Omental fat pad (tissue), 4 donors: ENCODE measurements around the gene AMER3. TPM values are rescaled to one million over a fixed set of nuclear protein-coding genes. Genes with fewer than 3 reads are reported as not detected.
A peak's percentile ranks its signal among the peaks of the same experiment; 100 is the strongest.

Experiments
- ATAC-seq: fragments of 150-250 bp; one replicate; pipeline ENCODE4 v1.9.1; 2016; ENCODE audit warnings: mild to moderate bottlenecking, moderate library complexity; ENCODE audit not compliant: low FRiP score
- DNase-seq: peaks from one replicate; pipeline ENCODE4 v3.0.0-alpha.2; 2019; ENCODE audit warnings: low spot score
- total RNA-seq, 4 donors: library from RNA; depleted of rRNA; stranded (reverse); fragments of >200 nt; gene quantifications; one replicate each; pipeline ENCODE4 v1.1.0, GENCODE V29; 2016
- TF ChIP-seq, protein P1 (sequence below), 3 donors: fragments of 450-650 bp; IDR thresholded peaks; one replicate each; pipeline ENCODE4 v1.5.1; 2016 to 2017; ENCODE audit warnings: antibody characterized with exemption in 3 of 3, mild to moderate bottlenecking in 3 of 3, moderate library complexity in 2 of 3

Gene AMER3
- total RNA-seq, 4 donors from 2014 or later = not detected

DNA sequence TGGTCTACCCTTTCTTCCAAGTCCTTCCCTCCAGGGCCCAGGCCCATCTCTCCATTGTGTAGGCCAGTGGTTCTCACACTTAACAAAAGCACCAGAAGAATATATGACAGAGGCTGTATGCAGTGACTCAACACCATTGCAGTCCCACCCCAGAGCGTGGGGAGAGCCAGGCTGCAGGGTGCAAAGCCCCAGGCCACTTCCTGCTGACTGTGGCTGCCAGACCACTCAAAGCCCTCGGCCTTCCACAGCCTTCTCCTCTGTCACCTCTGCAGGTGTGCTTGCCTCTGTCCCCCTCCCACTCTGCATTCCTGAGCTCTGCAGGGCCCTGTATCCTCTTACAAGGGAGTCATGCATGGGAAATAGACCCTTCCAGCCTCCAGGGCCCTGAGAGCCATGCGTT lies 41.0 kb downstream of the AMER3 start:
- TF ChIP-seq, protein P1, sequence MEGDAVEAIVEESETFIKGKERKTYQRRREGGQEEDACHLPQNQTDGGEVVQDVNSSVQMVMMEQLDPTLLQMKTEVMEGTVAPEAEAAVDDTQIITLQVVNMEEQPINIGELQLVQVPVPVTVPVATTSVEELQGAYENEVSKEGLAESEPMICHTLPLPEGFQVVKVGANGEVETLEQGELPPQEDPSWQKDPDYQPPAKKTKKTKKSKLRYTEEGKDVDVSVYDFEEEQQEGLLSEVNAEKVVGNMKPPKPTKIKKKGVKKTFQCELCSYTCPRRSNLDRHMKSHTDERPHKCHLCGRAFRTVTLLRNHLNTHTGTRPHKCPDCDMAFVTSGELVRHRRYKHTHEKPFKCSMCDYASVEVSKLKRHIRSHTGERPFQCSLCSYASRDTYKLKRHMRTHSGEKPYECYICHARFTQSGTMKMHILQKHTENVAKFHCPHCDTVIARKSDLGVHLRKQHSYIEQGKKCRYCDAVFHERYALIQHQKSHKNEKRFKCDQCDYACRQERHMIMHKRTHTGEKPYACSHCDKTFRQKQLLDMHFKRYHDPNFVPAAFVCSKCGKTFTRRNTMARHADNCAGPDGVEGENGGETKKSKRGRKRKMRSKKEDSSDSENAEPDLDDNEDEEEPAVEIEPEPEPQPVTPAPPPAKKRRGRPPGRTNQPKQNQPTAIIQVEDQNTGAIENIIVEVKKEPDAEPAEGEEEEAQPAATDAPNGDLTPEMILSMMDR (IDR thresholded peaks at IDR 0.05) = no peak
- ATAC-seq = no peak

DNA sequence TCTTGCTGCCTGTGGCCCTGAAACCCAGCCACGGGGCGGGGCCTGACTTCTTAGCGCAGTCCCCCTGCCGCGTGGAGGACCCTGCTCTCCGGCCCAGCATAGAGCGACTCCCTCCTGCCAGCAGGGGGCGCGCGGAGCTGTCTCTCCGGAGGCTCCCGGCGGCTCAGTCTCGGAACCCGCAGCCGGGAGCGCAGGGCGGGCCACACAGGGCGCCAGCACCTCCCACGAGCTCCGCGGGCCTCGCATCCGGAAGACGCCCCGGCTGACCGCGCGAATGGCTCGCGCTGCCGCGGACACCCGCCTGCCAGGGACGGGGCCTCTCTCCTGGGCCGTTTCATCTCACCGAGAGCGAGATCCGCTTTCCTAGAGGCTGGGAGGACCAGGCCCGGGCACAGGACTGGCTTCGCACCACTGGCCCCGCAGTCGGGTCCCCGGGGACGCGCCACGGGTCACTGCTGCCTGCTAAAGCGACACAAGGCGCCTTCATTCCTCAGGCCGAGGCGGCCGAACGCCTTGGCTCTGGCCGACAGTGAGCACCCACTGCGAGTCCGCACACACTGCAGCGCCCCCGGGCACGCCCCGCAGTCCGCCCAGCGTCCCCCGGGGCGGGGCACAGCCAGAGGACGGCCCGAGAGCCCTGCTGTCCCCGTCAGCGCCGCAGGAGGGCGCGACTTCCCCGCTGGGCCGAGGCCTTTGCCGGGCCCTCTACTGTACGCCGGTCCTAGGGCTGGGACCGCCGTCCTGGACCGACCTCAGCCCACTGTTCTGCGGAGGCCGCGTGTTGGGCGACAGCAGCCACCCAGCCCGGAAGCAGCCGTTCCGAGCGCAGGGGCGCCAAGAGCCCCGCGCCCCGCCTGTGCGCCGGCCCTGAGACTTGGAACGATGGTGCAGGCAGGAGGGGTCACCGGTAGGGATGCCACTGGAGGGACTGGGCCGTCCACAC lies 42.4 kb downstream of the AMER3 start:
- TF ChIP-seq, protein P1 (IDR thresholded peaks at IDR 0.05) = peak in 2 of 3 donors; percentile 16 to 82
- DNase-seq (peak; percentile 68), ATAC-seq (peak; percentile 98)

More for the DNA sequence above, 41.0 kb downstream of the AMER3 start:
- DNase-seq = no peak

DNA sequence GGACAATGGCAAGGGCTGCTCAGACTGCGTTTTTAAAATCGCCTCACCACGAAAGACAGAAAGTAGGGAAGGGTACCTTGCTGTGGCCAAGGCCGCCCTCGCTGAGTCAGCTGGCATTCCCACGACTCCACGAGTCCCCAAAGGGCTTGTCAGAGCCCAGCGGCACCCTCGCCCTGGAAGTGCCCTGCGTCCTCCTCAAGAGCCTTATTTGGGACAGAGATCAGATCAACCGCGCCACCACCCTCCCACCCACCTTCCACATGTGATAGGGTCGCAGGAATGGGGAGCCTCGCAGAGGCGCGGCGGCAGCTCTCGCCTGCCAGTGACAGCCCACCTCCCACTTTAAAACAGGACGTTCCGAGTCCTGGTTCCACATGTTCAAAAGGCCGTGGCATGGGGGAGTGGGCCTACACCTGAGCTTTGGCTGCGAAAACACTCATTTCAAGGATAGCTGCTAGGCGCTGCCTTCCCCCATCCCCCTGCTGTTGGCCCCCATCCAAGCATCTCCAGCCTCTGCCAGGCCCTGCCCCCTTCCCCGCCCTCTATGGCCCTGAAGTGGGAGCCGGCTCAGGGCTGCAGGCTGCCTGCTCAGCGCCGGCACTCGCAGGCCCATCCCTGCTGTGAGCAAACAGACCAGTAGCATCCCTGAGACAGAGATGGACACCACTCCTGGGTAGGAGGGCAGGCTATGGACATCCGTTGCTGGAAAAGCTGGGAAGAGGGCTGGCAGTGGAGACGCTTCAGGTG lies 43.3 kb downstream of the AMER3 start:
- TF ChIP-seq, protein P1 (IDR thresholded peaks at IDR 0.05) = no peak
- ATAC-seq (peak; percentile 10), DNase-seq (no peak)

DNA sequence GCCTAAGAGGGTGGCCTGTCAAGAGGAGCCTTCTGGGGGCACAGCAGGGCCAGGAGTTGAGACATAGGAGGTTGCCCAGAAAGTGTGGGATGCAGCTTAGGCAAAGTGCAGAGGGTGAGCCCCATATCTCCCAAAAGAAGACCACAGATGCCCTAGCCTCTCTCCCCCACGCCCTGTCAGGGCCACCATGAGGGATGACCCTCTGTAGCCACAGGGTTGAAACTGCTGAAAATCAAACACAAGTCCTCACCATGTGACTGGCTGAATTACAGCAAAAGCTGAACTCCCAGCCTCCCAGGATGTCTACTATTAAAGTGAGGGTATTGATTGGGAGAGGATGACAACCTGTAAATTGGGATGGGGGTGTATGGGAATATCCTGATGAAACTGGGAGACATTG lies 44.0 kb downstream of the AMER3 start:
- TF ChIP-seq, protein P1 (IDR thresholded peaks at IDR 0.05) = no peak
- DNase-seq (no peak), ATAC-seq (no peak)

DNA sequence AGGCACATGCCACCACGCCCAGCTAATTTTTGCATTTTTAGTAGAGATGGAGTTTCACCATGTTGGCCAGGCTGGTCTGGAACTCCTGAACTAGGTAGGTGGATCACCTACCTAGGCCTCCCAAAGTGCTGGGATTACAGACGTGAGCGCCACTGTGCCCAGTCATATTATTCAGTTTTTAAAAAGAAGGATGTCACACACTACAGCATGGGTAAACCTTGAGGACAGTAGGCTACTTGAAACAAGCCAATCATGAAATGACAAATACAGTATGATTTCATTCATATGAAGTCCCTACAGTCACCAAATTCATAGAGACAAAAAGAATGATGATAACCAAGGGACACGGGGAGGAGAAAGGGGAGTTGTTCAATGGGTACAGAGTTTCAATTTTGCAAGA lies 50.3 kb downstream of the AMER3 start:
- ATAC-seq (no peak), DNase-seq (no peak)
- TF ChIP-seq, protein P1 (IDR thresholded peaks at IDR 0.05) = no peak

DNA sequence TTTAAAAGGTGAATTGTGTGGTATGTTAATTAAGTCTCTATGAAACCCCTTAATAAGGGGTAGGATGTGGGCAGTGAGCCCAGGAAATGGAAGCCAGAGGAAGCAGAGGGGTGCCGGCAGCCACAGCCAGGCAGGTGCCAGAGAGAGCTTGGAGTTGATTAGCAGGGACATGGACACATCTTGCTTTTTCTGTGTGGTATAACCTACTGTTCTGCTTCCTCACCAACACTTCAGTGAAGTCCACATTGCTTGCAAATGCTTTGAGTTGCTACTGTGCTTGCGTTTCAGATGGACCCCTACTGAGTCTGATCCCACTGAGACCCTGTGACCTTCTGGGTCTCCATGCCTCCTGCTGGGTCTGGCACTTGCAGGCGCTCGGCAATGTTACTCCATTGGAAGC lies 51.0 kb downstream of the AMER3 start:
- TF ChIP-seq, protein P1 (IDR thresholded peaks at IDR 0.05) = no peak
- ATAC-seq (no peak), DNase-seq (no peak)
